HepG2 (cell line): ENCODE measurements around the gene SDK2. TPM values are rescaled to one million over a fixed set of nuclear protein-coding genes. Genes with fewer than 3 reads are reported as not detected.

Source experiments
- ATAC-seq: fragments of 200-7000 bp; cut with Tn5 transposase; 3 replicates; pipeline ENCODE4 v1.9.1; 2020; ENCODE audit warnings: mild to moderate bottlenecking, moderate library complexity
- BruUV-seq: library from RNA; stranded (reverse); fragments of 400-500 nt; replicated peaks from 2 replicates; lab custom pipeline; 2021; lab: Mats Ljungman, UMichigan
- CTCF ChIA-PET: fragments of 300-600 bp; formaldehyde crosslinking; extraction: SDS; loops from one replicate; lab custom pipeline; 2021; ENCODE audit warnings: low total read pairs, inconsistent platforms, low intra/inter-chr PET ratio; lab: Yijun Ruan, JAX
- POLR2A ChIA-PET: fragments of 350-600 bp; sonication (Branson Sonifier 250); formaldehyde crosslinking; loops from one replicate; lab custom pipeline; 2020; ENCODE audit warnings: antibody characterized with exemption, inconsistent platforms; lab: Yijun Ruan, JAX
- DNase-seq: peaks from one replicate; pipeline ENCODE4 v3.0.0-alpha.2; 2015; ENCODE audit warnings: low spot score
- FAIRE-seq: peaks from 3 replicates; lab custom pipeline; 2011; peaks lifted over from hg19 to GRCh38; lab: Jason Lieb, UNC
- H2AFZ ChIP-seq: one replicate; pipeline ENCODE4 v1.6.1; 2011; ENCODE audit warnings: low read length, inconsistent platforms
- H3K27ac ChIP-seq: fragments of 300-600 bp; 3 replicates; pipeline ENCODE4 v1.8.0; 2011; ENCODE audit warnings: mixed run types, mild to moderate bottlenecking, mixed read lengths, low read length, inconsistent platforms; ENCODE audit not compliant: insufficient read depth; ENCODE audit errors: extremely low read length
- H3K27me3 ChIP-seq, 2 experiments: fragments of 200-600 bp in 1 of 2; 2 replicates in 1 of 2; 3 replicates in 1 of 2; pipeline versions ENCODE4 v1.6.0 to v1.8.0; 2011; ENCODE audit warnings: low read length in 2 of 2, mild to moderate bottlenecking in 2 of 2, moderate library complexity in 2 of 2, inconsistent platforms in 1 of 2; ENCODE audit not compliant: insufficient read depth in 2 of 2, control insufficient read depth in 1 of 2
- H3K36me3 ChIP-seq, 2 experiments: fragments of 200-600 bp in 1 of 2; replicated peaks in 1 of 2; 2 replicates in 1 of 2; 3 replicates in 1 of 2; pipeline versions ENCODE4 v1.5.1 to v1.8.0; 2011; ENCODE audit warnings: low read length in 2 of 2, inconsistent platforms in 1 of 2; ENCODE audit not compliant: insufficient read depth in 2 of 2, control insufficient read depth in 1 of 2
- H3K4me1 ChIP-seq: 2 replicates; pipeline ENCODE4 v1.5.1; 2012; ENCODE audit warnings: low read length, inconsistent platforms; ENCODE audit not compliant: insufficient read depth
- H3K4me2 ChIP-seq: 2 replicates; pipeline ENCODE4 v1.6.0; 2011; ENCODE audit warnings: low read depth, low read length, inconsistent platforms
- H3K4me3 ChIP-seq, 3 experiments: fragments of 200-600 bp in 1 of 3; sonication (generic), shearing (Covaris generic) in 1 of 3; replicated peaks in 1 of 3; 2 replicates each; pipeline ENCODE4 v1.5.1; 2011 to 2016; ENCODE audit warnings: low read length in 3 of 3, inconsistent platforms in 2 of 3, low read depth in 2 of 3, mild to moderate bottlenecking in 2 of 3, control low read depth in 1 of 3, mixed read lengths in 1 of 3; ENCODE audit not compliant: insufficient read depth in 1 of 3
- H3K79me2 ChIP-seq: one replicate; pipeline ENCODE4 v1.6.1; 2011; ENCODE audit warnings: low read length, inconsistent platforms; ENCODE audit not compliant: insufficient read depth
- H3K9ac ChIP-seq: 2 replicates; pipeline ENCODE4 v1.6.0; 2011; ENCODE audit warnings: mild to moderate bottlenecking, low read depth, low read length, inconsistent platforms; ENCODE audit not compliant: insufficient read depth
- H3K9me3 ChIP-seq: 2 replicates; pipeline ENCODE4 v1.5.1; 2012; ENCODE audit warnings: mild to moderate bottlenecking, low read length
- H4K20me1 ChIP-seq: 2 replicates; pipeline ENCODE4 v1.6.0; 2011; ENCODE audit warnings: inconsistent platforms, mild to moderate bottlenecking, low read length, moderate library complexity; ENCODE audit not compliant: insufficient read depth
- CREBL2 ChIP-seq: sonication (generic); formaldehyde crosslinking; IDR thresholded peaks from 2 replicates; pipeline ENCODE4 v1.8.1; 2023; ENCODE audit warnings: missing genetic modification reagents, mild to moderate bottlenecking, borderline replicate concordance
- HIC2 ChIP-seq: sonication (generic); formaldehyde crosslinking; IDR thresholded peaks from 2 replicates; pipeline ENCODE4 v1.9.0; 2022; ENCODE audit warnings: low read depth, missing genetic modification reagents
- IKZF5 ChIP-seq: IDR thresholded peaks from 2 replicates; pipeline ENCODE4 v1.6.1; 2018; ENCODE audit warnings: missing genetic modification reagents, mild to moderate bottlenecking, missing compliant biosample characterization
- KAT8 ChIP-seq: IDR thresholded peaks from 2 replicates; pipeline ENCODE4 v1.6.1; 2016; ENCODE audit warnings: missing genetic modification reagents, missing compliant biosample characterization
- NKX3-1 ChIP-seq: sonication (generic); formaldehyde crosslinking; IDR thresholded peaks from 2 replicates; pipeline ENCODE4 v1.5.0; 2020; ENCODE audit warnings: missing genetic modification reagents
- SALL1 ChIP-seq: sonication (generic); formaldehyde crosslinking; IDR thresholded peaks from 2 replicates; pipeline ENCODE4 v1.8.0; 2022; ENCODE audit warnings: mild to moderate bottlenecking, missing genetic modification reagents
- SAP130 ChIP-seq: IDR thresholded peaks from 2 replicates; pipeline ENCODE4 v1.6.1; 2016; ENCODE audit warnings: low read depth
- ZFY ChIP-seq: sonication (generic); formaldehyde crosslinking; IDR thresholded peaks from 2 replicates; pipeline ENCODE4 v1.4.0; 2020; ENCODE audit warnings: missing genetic modification reagents
- ZNF101 ChIP-seq: sonication (generic); formaldehyde crosslinking; IDR thresholded peaks from 2 replicates; pipeline ENCODE4 v1.4.0; 2020; ENCODE audit warnings: mild to moderate bottlenecking, low read depth, missing genetic modification reagents, borderline replicate concordance
- ZNF280D ChIP-seq: sonication (generic); formaldehyde crosslinking; IDR thresholded peaks from 2 replicates; pipeline ENCODE4 v1.5.1; 2020; ENCODE audit warnings: mild to moderate bottlenecking, missing genetic modification reagents
- ZNF530 ChIP-seq: sonication (generic); formaldehyde crosslinking; IDR thresholded peaks from 2 replicates; pipeline ENCODE4 v1.5.0; 2020; ENCODE audit warnings: low read depth, mild to moderate bottlenecking, missing genetic modification reagents
- ZNF562 ChIP-seq: sonication (generic); formaldehyde crosslinking; IDR thresholded peaks from 2 replicates; pipeline ENCODE4 v1.8.0; 2022; ENCODE audit warnings: missing genetic modification reagents, borderline replicate concordance
- ZNF574 ChIP-seq: sonication (generic); formaldehyde crosslinking; IDR thresholded peaks from 2 replicates; pipeline ENCODE4 v1.4.0; 2020; ENCODE audit warnings: missing genetic modification reagents
- ZNF607 ChIP-seq: sonication (generic); formaldehyde crosslinking; IDR thresholded peaks from 2 replicates; pipeline ENCODE4 v1.5.1; 2020; ENCODE audit warnings: missing genetic modification reagents, mild to moderate bottlenecking, borderline replicate concordance
- WGBS: methylation state at CpG from one replicate; pipeline ENCODE4 v1.1.6; 2017; ENCODE audit warnings: low lambda C conversion rate; 5-methylcytosine and 5-hydroxymethylcytosine counted together
- in situ Hi-C: cut with HindIII; loops from 2 replicates; pipeline ENCODE4 v1.10.0; 2017; ENCODE audit warnings: low pct_unique_long_range_greater_than_20kb; ENCODE audit not compliant: extremely low pct_ligation_motif_present
- intact Hi-C: fragments of 100-400 bp; cut with micrococcal nuclease; formaldehyde crosslinking; loops from one replicate; pipeline ENCODE4 v1.10.0; 2022; ENCODE audit not compliant: unreplicated experiment
- polyA plus RNA-seq, 8 experiments: library from polyadenylated mRNA; depleted of rRNA in 3 of 8; stranded (reverse) in 7 of 8; unstranded in 1 of 8; fragments of >200 nt; fragmentation: Illumina TruSeq in 4 of 8; extraction: Trizol in 4 of 8; gene quantifications; 2 replicates each; pipeline versions ENCODE4 v1.2.1 to v1.2.3, GENCODE V29; 2011 to 2016; ENCODE audit warnings: low read depth in 4 of 8, missing spikeins in 1 of 8, mixed read lengths in 1 of 8; ENCODE audit not compliant: insufficient read depth in 1 of 8
- total RNA-seq, 5 experiments: library from RNA; depleted of rRNA; stranded (reverse); fragments of >200 nt; fragmentation: Illumina TruSeq; extraction: Trizol; gene quantifications; 2 replicates each; pipeline ENCODE4 v1.2.3, GENCODE V29; 2016; ENCODE audit warnings: low read depth in 1 of 5

Gene SDK2
- total and polyA plus RNA-seq, 2 of the 13 experiments (the other 11 are each of a cell fraction or from before 2014, with no cell fraction given) = not detected

GRCh38 chr17:73465130-73465952 lies 178.9 kb downstream of the SDK2 start:
- Histone ChIP-seq H3K27me3 (peaks cover 0 to 42% of the 10 kb centered on the region in 2 experiments; a peak in 4 of 5 replicates), H3K4me3 (no peak overlapping the region), H2AFZ (no peak overlapping the region), H3K79me2 (no peaks in the 10 kb centered on the region), H3K9ac (no peak overlapping the region), H3K4me1 (no peaks in the 10 kb centered on the region), H3K4me2 (no peak overlapping the region), H3K36me3 (no peaks in the 10 kb centered on the region), H3K9me3 (no peaks in the 10 kb centered on the region), H4K20me1 (no peaks in the 10 kb centered on the region), H3K27ac (no peak overlapping the region)
- DNase-seq = no peak
- ATAC-seq = no peak
- intact Hi-C loops = no loop called here
- ChIA-PET CTCF (no interaction called here), POLR2A (no interaction called here)
- no TSS peak for BruUV-seq
- WGBS = 1% methylated on average over 9 of the region's 9 CpGs
- no peak for FAIRE-seq
- in situ Hi-C loops = no loop called here
- no peak for TF ChIP-seq ZFY (CRISPR knock-in tag)
- no peak for TF ChIP-seq NKX3-1
- TF ChIP-seq HIC2 = no peak
- no peak for TF ChIP-seq CREBL2 (CRISPR knock-in tag)
- no peak for TF ChIP-seq ZNF562 (CRISPR knock-in tag)
- no peak for TF ChIP-seq KAT8 (CRISPR knock-in tag)
- TF ChIP-seq ZNF280D (CRISPR knock-in tag) = no peak
- no peak for TF ChIP-seq IKZF5 (CRISPR knock-in tag)
- TF ChIP-seq ZNF607 (CRISPR knock-in tag) = no peak
- TF ChIP-seq SALL1 (CRISPR knock-in tag) = no peak
- no peak for TF ChIP-seq ZNF574
- TF ChIP-seq ZNF101 = no peak
- TF ChIP-seq SAP130 (CRISPR knock-in tag) = no peak
- TF ChIP-seq ZNF530 (CRISPR knock-in tag) = no peak
